Left lung (tissue), 10 donors: ENCODE results near the gene GPC5. TPM values are rescaled to one million over a fixed set of nuclear protein-coding genes. Genes with fewer than 3 reads are reported as not detected.

ENCODE experiments used
- ATAC-seq: fragments of 200-7000 bp; cut with Tn5 transposase; one replicate; pipeline ENCODE4 v1.9.1; 2020; ENCODE audit warnings: moderate library complexity
- DNase-seq, 4 donors: peaks; one replicate each; pipeline ENCODE4 v3.0.0-alpha.2; 2013 to 2020
- H3K27ac ChIP-seq, 2 donors: fragments of 200-600 bp; sonication (generic) in 1 of 2; one replicate each; pipeline versions ENCODE4 v1.5.0 to v1.8.0; 2020 to 2021
- H3K27me3 ChIP-seq, 2 donors: fragments of 200-600 bp; sonication (generic) in 1 of 2; one replicate each; pipeline versions ENCODE4 v1.5.0 to v1.8.0; 2020 to 2021
- H3K36me3 ChIP-seq, 2 donors: fragments of 200-600 bp; sonication (generic) in 1 of 2; one replicate each; pipeline versions ENCODE4 v1.5.0 to v1.8.0; 2020 to 2021
- H3K4me1 ChIP-seq, 2 donors: fragments of 200-600 bp; one replicate each; pipeline ENCODE4 v1.8.0; 2021
- H3K4me3 ChIP-seq, 2 donors: fragments of 200-600 bp; sonication (generic) in 1 of 2; one replicate each; pipeline versions ENCODE4 v1.5.0 to v1.8.0; 2020 to 2021; ENCODE audit warnings: mild to moderate bottlenecking in 1 of 2
- H3K9me3 ChIP-seq, 2 donors: fragments of 200-600 bp; sonication (generic) in 1 of 2; one replicate each; pipeline versions ENCODE4 v1.5.0 to v1.8.0; 2020 to 2021
- intact Hi-C, 2 donors: fragments of 100-400 bp; cut with DNase I; formaldehyde crosslinking; loops; one replicate each; pipeline versions ENCODE4 v1.11.2 to v1.14.2; 2022
- polyA plus RNA-seq, 6 donors: library from polyadenylated mRNA; unstranded; fragments of 120-200 nt; gene quantifications; one replicate each; pipeline ENCODE4 v1.2.1, GENCODE V29; 2013; ENCODE audit not compliant: insufficient read length in 6 of 6
- total RNA-seq, 2 donors: library from RNA; stranded (reverse); fragmentation: NEBNext Ultra II Directional; extraction: Animal tissue kit (Norgen Biotek cat#: 25700); gene quantifications; one replicate each; pipeline ENCODE4 v1.2.1, GENCODE V29; 2021
- TF ChIP-seq, protein P1 (sequence below), 2 donors: fragments of 200-600 bp; sonication (generic) in 1 of 2; IDR thresholded peaks; one replicate each; pipeline versions ENCODE4 v1.5.0 to v1.8.0; 2021; ENCODE audit warnings: antibody characterized with exemption in 2 of 2
- donor health status: DM: no; HTN: yes; CAD: no.
- donor health status: DM: no; HTN: no; CAD: no.

GPC5 gene
- total and polyA plus RNA-seq, 8 donors, result 9.2 to 19.5 (median 11.5) TPM

DNA sequence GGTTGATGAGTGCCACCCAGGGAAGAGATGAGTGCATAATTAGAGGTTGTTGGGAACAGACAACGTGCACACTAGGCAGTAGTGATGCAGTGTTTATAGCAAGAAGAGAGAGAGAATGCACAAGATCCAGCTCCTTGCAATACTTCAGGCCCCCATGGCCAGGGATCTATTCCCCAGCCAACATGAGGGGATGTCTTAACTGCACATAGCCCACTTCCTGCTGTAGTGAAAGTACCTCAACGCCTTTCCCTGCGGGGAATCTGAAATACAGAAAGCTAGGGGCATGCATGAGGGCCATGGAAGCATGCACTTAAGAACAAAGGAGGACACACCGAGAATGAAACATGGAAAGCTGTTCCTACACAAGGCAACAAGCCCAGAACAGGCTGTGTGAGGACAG is 1191.5 kb downstream of the GPC5 start:
- no peaks in the 10 kb centered on the region for H3K36me3 ChIP-seq
- ATAC-seq, result no peak
- intact Hi-C loops, result no loop called here
- DNase-seq, result no peak
- no peaks in the 10 kb centered on the region for H3K27me3 ChIP-seq
- H3K27ac ChIP-seq, result no peak overlapping the region
- TF ChIP-seq, protein P1, sequence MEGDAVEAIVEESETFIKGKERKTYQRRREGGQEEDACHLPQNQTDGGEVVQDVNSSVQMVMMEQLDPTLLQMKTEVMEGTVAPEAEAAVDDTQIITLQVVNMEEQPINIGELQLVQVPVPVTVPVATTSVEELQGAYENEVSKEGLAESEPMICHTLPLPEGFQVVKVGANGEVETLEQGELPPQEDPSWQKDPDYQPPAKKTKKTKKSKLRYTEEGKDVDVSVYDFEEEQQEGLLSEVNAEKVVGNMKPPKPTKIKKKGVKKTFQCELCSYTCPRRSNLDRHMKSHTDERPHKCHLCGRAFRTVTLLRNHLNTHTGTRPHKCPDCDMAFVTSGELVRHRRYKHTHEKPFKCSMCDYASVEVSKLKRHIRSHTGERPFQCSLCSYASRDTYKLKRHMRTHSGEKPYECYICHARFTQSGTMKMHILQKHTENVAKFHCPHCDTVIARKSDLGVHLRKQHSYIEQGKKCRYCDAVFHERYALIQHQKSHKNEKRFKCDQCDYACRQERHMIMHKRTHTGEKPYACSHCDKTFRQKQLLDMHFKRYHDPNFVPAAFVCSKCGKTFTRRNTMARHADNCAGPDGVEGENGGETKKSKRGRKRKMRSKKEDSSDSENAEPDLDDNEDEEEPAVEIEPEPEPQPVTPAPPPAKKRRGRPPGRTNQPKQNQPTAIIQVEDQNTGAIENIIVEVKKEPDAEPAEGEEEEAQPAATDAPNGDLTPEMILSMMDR (IDR thresholded peaks at IDR 0.05), result no peak
- peaks cover 0 to 11% of the 10 kb centered on the region in 2 donors for H3K9me3 ChIP-seq
- no peak overlapping the region for H3K4me3 ChIP-seq
- H3K4me1 ChIP-seq, result no peaks in the 10 kb centered on the region

DNA sequence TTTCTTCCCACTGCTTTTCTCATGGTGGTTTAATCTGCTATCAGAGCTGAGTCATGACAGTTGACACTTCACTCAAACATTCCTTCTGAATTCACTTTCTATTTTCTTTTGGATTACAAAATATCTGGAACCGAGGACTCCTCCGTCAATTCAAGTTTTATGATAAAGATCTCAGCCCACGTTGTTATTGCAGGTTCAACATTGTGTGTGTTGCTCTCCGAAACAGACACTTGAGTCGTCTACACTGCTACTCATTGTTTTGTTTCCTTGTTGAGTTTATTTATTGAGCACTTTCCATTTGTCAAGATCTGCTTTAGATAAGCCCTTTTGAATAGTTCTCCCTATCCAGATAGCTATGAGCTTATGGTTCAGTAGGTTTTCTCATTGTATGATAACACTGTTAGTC is 1192.1 kb downstream of the GPC5 start:
- H3K4me1 ChIP-seq, result no peaks in the 10 kb centered on the region
- intact Hi-C loops, result no loop called here
- no peak overlapping the region for H3K4me3 ChIP-seq
- TF ChIP-seq, protein P1 (IDR thresholded peaks at IDR 0.05), result no peak
- ATAC-seq, result peak; percentile 62
- H3K9me3 ChIP-seq, result peaks cover 0 to 9% of the 10 kb centered on the region in 2 donors
- DNase-seq, result no peak
- no peaks in the 10 kb centered on the region for H3K27me3 ChIP-seq
- H3K27ac ChIP-seq, result no peak overlapping the region
- no peaks in the 10 kb centered on the region for H3K36me3 ChIP-seq

DNA sequence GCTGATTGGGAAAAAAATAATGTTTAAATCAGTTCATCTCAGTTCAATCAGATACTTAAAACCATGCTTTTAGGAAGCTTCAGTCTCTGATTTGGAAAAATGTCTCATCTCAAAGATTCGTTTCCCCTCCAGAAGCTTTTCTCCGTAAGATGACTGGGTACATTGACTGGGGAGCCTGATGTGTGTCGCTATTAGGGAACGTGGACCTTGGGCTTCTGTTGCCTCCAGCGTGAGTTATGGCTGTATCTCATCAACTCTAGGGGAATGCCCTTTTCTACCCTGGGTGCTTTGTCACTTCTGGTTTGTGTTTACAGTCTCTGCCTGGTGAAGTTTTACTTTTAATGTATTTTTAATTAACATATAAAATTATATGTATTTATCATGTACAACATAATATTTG is 1192.7 kb downstream of the GPC5 start:
- Histone ChIP-seq H3K9me3 (peaks cover 0 to 9% of the 10 kb centered on the region in 2 donors), H3K27ac (no peak overlapping the region), H3K4me1 (no peaks in the 10 kb centered on the region), H3K36me3 (no peaks in the 10 kb centered on the region), H3K4me3 (no peak overlapping the region), H3K27me3 (no peaks in the 10 kb centered on the region)
- intact Hi-C loops, result no loop called here
- DNase-seq (no peak), ATAC-seq (no peak)
- TF ChIP-seq, protein P1 (IDR thresholded peaks at IDR 0.05), result no peak

DNA sequence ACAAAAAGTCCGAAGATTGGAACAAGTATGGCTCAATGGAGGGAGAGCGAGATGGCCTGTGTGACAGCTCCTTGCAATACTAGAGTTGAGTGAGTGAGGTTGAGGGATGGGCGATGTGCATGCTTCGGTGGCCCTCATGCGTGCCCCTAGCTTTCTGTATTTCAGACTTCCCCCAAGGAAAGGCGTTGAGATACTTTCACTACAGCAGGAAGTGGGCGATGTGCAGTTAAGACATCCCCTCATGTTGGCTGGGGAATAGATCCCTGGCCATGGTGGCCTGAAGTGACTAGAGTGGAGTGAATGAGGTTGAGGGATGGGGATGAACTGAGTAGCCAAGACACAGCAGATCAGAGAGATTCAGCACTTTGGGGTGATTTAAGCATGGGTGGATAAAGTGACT is 1194.3 kb downstream of the GPC5 start:
- Histone ChIP-seq H3K27ac (no peak overlapping the region), H3K27me3 (no peaks in the 10 kb centered on the region), H3K4me1 (no peaks in the 10 kb centered on the region), H3K4me3 (no peak overlapping the region), H3K36me3 (no peaks in the 10 kb centered on the region), H3K9me3 (peaks cover 0 to 9% of the 10 kb centered on the region in 2 donors)
- intact Hi-C loops, result no loop called here
- TF ChIP-seq, protein P1 (IDR thresholded peaks at IDR 0.05), result no peak
- no peak for ATAC-seq
- DNase-seq, result no peak

DNA sequence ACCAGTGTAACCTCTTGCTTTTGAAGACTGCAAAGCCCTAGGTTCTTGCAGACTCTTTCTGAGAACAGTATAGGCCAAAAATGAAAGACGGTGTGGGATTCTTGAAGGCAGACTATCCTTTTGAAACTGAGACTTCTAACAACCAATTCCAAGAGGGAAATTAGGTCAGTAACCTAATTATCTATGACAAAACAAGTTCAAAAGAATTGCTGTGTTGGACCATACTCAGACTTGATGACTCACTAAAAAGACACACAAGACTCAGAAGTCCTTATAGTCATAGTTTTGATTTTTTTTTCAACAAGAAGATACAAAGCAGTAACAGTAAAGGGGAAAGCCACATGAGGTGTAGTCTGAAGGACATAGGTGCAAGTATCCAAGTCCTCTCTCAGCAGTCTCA is 1204.1 kb downstream of the GPC5 start:
- TF ChIP-seq, protein P1 (IDR thresholded peaks at IDR 0.05), result no peak
- H3K36me3 ChIP-seq, result no peaks in the 10 kb centered on the region
- intact Hi-C loops, result no loop called here
- ATAC-seq (no peak), DNase-seq (no peak)
- no peaks in the 10 kb centered on the region for H3K4me1 ChIP-seq
- no peaks in the 10 kb centered on the region for H3K27me3 ChIP-seq
- H3K9me3 ChIP-seq, result peaks cover 0 to 5% of the 10 kb centered on the region in 2 donors
- H3K27ac ChIP-seq, result no peak overlapping the region
- H3K4me3 ChIP-seq, result no peak overlapping the region
